Ureter (tissue), 1 donor: Measurements from ENCODE around the gene JAK2. TPM values are rescaled to one million over a fixed set of nuclear protein-coding genes. Genes with fewer than 3 reads are reported as not detected.
"Not testable (repeated sequence)": the region's sequence is repeated elsewhere in the genome, so short reads cannot be mapped to it uniquely, and the experiment has no call there.

Experiments
- DNase-seq: peaks from one replicate; pipeline ENCODE4 v3.0.0-alpha.2; 2020; ENCODE audit warnings: low spot score
- total RNA-seq: library from RNA; stranded (reverse); gene quantifications from one replicate; pipeline ENCODE4 v1.2.4, GENCODE V29; 2023
- donor health status: DM: yes; HTN: yes; CAD: no.

Gene JAK2
- total RNA-seq: 19.9 TPM

GRCh38 chr9:4984621-4985385 lies at the start of gene JAK2:
Gene JAK2 (plus strand): TSS chr9:4985272. CDS start chr9:5021988, 36,716 bp downstream.
- DNase-seq: peak; percentile 92

- no peak for DNase-seq
These were observed 48.8 kb upstream of the JAK2 start for GRCh38 chr9:4936277-4936676.

GRCh38 chr9:4936823-4937222 lies 48.2 kb upstream of the JAK2 start:
- DNase-seq: no peak

- DNase-seq: no peak
These were observed 47.6 kb upstream of the JAK2 start for GRCh38 chr9:4937446-4937845.

- DNase-seq: no peak
These were observed 46.6 kb upstream of the JAK2 start for GRCh38 chr9:4938496-4938895.

- DNase-seq: no peak
These were observed 45.9 kb upstream of the JAK2 start for GRCh38 chr9:4939118-4939561.

GRCh38 chr9:4942042-4942691 lies 42.9 kb upstream of the JAK2 start:
- not testable (repeated sequence) for DNase-seq

- no peak for DNase-seq
These were observed 41.7 kb upstream of the JAK2 start for GRCh38 chr9:4943346-4943745.

GRCh38 chr9:4944431-4945211 lies 40.5 kb upstream of the JAK2 start:
- not testable (repeated sequence) for DNase-seq

GRCh38 chr9:4946937-4947336 lies 38.1 kb upstream of the JAK2 start:
- DNase-seq: no peak

GRCh38 chr9:4955836-4956235 lies 29.2 kb upstream of the JAK2 start:
- no peak for DNase-seq

- DNase-seq: no peak
These were observed 26.0 kb upstream of the JAK2 start for GRCh38 chr9:4959031-4959430.

GRCh38 chr9:4962085-4962484 lies 23.0 kb upstream of the JAK2 start:
- DNase-seq: no peak

GRCh38 chr9:4964540-4964939 lies 20.5 kb upstream of the JAK2 start:
- DNase-seq: no peak

- no peak for DNase-seq
These were observed 19.8 kb upstream of the JAK2 start for GRCh38 chr9:4965174-4965821.

GRCh38 chr9:4967523-4967922 lies 17.5 kb upstream of the JAK2 start:
- DNase-seq: no peak

GRCh38 chr9:4969130-4969529 lies 15.9 kb upstream of the JAK2 start:
- DNase-seq: no peak

- no peak for DNase-seq
These were observed 14.0 kb upstream of the JAK2 start for GRCh38 chr9:4970970-4971641.

- no peak for DNase-seq
These were observed 11.8 kb upstream of the JAK2 start for GRCh38 chr9:4973246-4973645.

- DNase-seq: no peak
These were observed 11.2 kb upstream of the JAK2 start for GRCh38 chr9:4973902-4974301.

- no peak for DNase-seq
These were observed 5.8 kb upstream of the JAK2 start for GRCh38 chr9:4979239-4979638.
